GM19468 (cell line): Measurements from ENCODE around the gene TAS1R3.

ENCODE experiments used
- ATAC-seq: cut with Tn5 transposase; IDR thresholded peaks from one replicate; pipeline ENCODE4 v1.9.1; 2021; ENCODE audit warnings: mild to moderate bottlenecking, moderate library complexity, moderate number of reproducible peaks; ENCODE audit not compliant: unreplicated experiment; ENCODE audit errors: extremely low read depth

The TAS1R3 gene

DNA sequence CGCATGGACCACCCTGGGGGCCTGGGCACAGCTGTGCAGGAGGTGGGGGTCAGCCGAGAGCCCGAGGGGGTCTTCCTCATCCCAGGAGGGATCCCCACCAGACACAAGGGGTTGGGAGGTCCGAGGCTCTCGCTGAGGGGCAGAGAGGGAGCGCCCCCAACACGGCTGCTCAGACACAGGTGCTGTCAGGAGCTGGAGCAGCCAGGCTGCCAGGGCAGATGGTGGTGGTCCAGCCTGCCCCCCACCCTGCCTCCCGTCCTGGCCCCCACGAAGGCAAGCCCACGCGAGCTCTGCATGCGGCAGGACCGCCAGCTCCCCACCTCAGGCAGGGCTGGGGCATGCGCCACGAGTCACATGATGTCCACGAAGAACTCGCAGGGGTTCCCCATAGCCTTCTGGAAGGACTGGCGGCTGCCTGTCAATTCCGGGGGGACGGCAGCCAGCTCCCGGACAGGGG, 4.7 kb downstream of the TAS1R3 start:
- no peak for ATAC-seq

DNA sequence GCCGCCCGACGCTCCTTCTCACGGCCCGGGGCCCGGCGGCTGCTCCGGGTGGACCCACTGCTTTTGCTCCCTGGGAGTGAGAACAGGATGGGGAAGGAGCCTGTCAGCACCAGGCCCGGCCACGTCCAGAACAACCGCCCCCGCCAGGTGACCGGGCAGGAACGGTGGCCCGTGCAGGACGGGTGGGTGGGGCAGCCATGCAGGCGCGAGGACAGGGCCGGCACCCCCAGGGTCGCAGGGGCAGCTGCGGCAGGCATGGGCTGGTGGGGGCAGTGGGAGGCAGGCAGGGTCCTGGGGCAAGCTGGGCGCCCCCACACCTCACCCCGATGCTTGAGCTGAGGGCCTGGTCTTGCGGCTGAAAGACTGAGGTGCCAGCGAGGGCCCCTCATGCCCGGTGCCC, 5.4 kb downstream of the TAS1R3 start:
- ATAC-seq = no peak

DNA sequence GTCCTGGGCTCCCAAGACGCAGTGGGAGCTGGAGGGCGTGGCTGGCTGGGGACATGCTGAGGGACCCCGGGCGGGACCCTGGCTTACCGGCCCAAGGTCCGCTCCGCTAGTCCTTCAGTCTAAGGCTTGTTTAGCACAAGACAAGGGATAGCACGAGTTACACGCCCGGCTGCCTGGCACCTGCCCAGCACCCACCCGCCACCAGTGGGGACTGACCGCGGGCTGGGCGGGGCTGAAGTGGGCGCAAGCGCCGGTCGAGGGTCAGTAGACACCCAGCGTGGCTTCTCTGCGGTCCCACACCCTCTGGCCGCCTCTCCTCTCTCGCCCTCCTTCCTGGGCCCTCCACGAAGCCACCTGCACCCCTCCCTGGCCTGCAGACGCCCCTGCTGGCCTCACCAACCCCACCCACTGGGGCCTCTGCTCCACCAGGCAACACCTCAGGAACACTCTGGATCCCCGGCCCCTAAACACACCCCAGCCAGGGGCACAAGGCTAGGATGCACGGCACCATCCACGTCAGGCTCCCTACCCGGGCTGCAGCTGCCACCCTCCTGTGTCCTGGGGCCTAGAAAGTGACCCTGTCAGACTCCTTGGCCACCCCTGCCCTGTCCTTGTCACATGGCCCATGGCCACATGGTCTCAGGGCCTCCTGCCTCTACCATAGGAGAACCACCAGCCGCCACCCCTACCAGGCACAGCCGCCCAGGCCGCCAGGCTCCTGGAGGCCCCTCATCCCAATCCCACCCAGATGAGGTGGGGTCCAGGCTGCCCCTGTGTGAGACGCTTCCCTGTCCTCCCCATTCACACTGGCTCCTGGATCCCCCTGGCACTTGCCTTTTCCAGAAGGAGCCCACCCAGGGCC, 6.1 kb downstream of the TAS1R3 start:
- ATAC-seq = no peak

DNA sequence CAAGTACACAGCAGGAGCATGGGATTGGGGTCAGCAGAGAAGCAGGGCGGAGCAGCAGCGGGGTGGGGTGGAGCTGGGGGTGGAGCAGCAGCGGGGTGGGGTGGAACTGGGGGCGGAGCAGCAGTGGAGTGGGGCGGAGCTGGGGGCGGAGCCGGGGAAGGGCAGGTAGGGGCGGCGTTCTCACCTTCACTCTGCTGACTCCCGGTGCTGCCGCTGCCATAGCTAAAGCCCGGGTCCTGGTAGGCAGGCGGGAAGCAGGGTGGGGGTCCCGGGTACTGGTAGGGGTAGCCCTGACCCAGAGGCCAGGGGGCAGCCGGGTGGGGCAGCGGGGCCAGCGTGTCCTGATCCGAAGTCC, 6.7 kb downstream of the TAS1R3 start:
- ATAC-seq = no peak

DNA sequence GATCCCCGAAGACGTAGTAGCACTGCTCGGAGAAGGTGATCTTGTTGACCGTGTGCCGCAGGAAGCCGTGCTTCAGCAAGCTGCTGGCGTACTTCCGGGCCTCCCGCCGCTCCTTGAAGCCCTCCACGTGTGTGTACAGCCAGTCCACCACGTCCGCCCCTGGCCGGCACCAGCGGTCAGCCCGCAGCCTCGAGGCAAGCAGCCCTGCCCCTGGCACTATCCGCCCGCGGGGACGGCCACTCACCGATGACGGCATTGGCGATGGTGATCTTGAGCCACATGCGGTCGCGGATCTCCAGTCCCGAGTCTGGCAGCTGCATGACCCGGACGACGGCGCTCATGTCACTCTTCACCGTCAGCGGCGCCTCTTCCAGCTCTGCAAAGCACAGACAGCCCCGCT, 7.2 kb downstream of the TAS1R3 start:
- ATAC-seq = no peak

DNA sequence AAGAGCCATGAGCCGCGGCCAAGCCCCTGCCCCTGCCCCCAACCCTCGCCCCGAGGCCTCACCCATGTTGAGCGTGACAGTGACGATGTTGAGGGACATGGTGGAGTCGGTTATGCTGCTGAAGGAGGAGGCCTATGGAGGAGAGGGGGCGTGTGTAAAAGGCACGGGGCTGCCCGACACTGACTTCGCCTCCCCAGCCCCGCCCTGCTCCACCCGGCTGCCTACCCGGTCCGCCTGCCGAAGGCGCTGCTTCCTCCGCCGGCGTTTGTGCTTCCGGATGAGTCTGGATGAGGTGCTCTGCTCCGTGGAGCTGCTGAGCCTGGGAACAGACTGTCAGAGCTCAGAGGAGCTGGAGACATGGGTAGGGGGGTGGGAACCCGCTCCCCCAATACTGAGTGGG, 9.1 kb downstream of the TAS1R3 start:
- ATAC-seq = no peak

DNA sequence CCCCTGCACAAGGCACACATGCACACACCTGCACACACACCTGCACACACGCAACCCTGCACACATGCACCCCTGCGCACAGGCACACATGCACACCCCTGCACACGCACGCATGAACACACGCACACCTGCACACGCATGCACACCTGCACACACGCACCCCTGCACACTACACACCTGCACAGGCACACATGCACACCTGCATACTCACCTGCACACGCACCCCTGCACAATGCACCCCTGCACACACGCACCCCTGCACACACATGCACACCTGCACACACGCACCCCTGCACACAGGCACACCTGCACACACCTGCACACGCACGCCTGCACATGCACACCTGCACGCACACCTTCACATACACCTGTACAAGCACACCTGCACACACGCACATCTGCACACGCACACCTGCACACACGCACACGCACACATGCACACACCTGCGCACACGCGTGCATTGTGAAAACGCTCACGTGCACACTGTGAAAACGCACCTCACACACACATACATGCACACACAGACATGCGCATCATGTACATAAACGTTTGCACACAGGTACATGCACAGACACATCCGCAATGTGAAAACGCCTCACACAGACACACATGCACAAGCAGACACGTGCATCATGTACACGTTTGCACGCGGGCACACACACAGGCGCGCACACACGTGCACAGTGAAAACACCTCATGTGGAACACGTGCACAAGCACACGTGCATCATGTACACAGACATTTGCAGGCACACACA, 9.9 kb downstream of the TAS1R3 start:
- no peak for ATAC-seq

DNA sequence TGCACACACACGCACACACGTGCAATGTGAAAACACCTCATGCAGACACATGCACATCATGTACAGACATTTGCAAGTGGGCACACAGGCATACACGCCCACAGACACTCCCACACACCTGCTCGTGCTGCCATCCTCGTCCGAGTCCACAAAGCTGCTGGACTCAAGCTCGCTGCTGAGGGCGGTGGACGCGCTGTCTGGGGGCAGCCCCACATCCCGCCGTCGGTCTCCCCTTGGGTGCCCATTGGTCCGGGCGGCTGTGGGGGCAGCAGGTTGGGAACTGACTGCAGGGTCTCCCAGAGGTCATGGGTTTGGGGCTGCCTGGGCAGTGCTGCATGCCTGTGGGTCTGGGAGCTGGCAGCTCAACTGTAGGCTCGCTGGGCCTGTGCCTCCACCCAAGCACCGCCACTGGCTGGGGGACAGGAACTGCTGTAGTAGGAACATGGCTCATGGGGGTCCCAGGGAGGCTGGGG, 10.5 kb downstream of the TAS1R3 start:
- no peak for ATAC-seq

DNA sequence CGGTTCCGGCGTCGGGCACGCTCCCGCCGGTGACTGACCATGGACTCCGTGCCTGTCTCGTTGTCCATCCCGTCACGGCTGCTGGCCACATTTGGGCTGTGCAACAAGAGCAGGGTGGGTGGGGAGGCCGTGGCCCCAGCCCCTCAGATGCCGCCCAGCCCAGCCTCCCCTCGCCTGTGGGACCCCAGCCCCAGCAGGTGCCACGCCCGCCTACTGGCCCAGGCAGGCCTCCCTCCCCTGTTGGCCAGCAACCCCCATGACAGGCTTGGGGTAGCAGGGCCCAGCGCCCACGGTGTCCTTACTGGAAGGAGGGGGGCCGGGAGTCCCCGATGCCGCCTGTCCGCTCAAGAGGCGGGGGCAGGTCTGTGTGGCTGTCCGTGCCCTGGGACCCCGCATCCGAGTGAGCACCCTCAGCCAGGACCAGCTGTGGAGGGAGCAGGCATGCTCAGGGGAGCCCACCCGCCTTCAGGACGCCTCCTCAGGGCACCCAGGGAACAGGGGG, 11.0 kb downstream of the TAS1R3 start:
- no peak for ATAC-seq

DNA sequence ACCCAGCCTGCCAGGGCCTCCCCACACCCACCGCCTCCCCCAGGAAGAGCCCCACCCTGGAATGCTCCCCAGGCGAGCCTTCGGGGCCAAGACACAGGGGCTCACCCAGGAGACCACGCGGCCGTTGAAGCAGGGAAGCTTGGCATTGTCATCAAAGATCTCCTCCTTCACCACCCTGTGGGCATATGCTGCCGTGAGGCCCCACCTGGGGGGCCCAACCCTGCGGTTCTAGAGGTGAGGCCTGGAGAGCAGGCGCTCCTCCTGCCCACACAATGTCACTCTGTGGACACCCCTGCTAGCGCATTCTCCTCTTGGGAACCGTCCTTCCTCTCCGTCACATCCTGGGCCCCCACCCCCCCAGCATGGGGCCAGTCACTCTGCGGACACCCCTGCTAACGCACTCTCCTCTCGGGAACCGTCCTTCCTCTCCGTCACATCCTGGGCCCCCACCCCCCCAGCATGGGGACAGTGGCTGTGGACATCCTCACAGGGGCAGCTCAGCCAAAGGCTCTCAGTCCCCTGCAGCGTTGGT, 11.6 kb downstream of the TAS1R3 start:
- no peak for ATAC-seq

DNA sequence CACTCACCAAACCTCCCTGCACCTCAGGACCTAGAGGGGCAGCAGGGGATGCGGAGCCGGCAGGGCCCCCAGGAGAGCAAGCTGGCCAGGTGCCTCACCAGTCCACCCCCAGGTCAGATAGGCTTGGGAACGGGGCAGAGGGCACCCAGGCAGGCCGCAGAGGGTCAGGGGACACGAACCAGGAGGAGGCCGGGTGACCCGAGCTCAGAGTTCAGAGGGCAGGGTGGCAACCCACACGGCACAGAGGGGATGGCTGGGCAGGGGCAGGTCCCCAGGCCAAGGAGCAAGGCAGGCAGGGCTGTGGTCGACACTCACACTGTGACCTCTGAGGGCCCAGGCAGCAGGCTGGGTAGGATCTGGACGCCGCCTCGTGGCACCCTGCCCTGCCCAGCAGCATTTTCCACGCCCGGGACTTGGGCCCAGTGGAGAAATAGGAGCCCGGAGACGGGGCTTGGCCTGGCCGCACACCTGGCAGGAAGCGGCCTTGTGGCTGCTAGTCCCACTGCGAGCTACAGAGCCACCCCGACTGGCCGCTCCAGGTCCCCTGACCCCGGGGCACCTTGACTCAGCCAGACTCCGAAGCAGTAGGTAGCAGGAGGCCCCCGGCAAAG, 12.8 kb downstream of the TAS1R3 start:
- ATAC-seq = no peak

DNA sequence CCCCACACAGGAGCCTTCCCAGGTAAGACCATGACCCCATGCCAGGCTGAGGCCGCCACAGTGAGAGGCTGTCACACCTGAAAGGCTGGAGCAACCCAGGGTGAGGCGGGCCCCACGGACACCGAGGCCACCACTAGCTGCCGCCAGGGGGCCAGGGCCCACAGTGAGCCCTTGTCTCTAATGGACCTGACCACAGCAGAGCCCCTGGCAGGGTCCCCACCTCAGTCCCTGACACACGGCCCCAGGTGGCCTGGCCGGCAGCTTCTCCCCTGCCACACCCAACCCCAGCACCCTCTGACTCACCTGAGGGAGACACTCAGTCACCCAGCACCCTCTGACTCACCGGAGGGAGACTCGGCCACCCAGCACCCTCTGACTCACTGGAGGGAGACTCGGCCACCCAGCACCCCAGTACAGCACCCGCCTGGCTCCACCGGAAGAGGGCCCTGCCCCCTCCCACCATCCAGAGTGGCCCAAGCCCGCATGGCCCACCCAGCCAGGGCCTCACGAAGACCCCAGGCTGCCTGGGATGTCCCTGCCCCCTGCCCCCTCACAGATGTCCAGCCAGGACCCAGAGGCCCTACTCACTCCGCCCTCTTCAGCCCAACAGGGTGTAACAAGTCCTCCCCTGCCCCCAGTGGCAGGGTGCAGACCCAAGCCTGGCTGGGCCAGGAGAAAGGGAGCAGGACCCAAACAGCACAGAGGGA, 13.7 kb downstream of the TAS1R3 start:
- ATAC-seq = no peak

DNA sequence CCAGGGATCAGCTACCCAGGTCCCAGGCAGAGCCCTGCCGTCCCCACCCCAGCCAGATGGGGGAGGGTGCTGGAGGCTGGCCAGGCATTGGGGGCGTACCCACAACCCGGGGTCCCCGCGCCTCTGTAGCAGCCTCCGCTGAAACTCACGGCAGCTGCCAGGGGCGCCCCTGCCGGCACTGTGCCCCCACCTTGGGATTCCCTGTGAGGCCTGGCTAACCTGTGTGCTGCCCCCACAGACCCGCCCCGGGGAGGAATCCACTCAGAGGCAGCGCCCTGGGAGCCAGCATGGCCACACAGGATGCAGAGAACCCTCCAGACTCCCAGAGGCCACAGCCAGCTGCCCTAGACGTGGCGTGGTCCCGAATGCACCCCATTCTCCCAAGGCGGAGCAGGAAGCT, 14.3 kb downstream of the TAS1R3 start:
- no peak for ATAC-seq

DNA sequence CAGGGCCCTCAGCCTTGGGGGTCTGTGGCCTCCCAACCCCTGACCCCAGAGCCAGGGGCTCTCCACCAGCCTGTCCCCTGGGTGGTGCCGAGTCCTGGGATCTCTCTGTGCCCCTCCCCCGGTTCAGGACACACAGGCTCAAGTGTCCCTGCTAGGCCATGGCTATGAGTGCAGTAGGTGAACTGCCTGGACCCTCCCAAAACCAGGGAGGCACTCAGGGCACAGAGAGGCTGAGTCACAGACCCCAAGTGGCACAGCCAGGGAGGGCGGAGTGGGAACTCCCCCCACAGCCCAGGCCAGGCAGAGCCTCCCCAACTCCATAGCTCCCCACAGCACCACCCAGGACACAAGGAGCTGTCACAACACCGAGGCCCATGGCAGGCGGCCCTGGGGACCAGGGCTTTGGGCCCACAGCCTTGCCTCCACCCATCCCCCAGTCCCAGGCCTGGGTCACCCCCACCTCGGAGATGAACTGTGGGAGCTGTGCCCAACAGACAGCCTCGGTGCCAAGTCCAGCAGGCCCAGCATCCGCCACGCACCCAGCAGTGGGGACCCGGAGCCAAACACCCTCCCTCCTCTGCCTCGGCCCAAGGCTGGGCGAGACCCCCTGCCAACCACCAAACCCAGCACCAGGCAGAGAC, 14.9 kb downstream of the TAS1R3 start:
- no peak for ATAC-seq

DNA sequence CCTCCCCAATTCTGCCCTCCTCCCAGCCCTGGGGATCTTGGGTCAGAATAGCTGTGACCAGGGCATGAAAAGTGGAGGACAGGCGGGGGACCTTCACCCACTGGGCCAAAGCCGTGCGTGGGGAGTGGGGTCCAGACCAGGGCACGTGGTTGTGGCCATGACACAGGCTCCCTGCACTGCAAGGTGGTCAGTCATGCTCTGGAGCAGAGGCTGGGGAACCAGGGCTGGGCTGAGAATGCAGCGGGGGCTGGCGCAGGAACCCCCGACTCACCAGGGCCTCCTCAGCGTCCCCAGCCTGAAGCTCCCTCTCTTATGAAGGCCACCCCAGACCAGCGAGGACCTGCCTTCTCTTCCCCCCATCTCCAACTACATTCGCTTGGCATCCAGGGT, 15.4 kb downstream of the TAS1R3 start:
- ATAC-seq = no peak

DNA sequence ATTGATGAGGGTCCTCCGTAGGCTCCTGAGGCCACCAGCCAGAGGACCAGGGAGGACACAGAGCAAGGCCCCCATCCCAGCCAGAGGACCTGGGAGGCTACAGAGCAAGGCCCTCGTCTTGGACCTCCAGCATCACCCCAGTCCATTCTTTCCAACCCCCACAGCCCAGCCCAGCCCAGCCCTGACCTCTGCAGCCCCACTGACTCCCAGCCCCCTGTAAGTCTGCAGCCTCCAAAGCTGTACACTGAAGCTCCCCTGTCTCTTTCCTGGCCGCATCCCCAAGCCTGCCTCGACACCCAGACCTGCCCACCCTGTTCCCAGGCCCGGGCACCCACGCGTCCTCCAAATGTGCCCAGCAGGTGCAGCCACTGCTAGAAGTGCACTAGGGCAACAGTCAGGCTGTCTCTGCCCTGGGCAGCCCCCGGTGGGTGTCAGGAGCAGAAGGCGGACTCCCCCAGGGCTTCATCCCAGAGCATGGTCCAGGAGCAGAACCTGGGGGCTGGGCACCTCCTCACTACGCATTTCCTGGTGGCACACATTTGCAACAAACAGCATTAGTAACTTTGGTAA, 16.0 kb downstream of the TAS1R3 start:
- no peak for ATAC-seq

DNA sequence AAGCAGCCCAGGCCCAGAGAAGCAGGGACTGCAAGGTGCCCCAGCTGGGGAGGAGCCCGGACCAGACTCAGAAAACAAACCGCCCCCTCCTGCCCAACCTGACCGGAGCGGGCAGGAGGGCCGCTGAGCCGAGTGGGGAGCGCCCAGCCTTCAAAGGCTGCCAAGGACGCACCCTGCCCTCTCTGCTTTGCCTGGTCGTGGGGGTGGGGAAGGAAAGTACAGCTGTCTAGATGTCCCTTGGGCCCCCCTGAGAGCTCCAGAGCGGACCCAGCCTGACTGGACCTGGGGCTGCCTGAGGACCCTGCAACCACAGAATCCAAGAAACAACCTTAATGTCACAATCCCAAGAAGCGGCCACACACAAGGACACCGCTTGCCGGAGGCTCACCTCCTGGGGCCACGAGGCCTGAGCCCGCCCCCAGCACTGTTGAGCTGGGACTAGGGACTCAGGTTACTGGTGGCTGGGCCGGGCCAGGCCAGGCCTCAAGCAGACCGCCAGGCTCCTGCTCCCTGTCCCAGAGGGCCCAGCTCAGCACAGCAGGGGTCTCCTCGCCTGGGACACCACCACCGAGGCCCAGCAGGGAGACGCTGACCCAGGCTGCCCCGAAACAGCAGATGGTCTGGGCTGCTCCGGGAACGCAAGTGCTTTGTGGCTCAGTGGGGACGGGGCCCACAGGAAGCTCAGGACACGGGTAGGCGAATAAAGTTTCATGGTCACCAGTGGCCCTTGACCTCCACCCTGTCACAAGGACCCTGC, 16.8 kb downstream of the TAS1R3 start:
- no peak for ATAC-seq

DNA sequence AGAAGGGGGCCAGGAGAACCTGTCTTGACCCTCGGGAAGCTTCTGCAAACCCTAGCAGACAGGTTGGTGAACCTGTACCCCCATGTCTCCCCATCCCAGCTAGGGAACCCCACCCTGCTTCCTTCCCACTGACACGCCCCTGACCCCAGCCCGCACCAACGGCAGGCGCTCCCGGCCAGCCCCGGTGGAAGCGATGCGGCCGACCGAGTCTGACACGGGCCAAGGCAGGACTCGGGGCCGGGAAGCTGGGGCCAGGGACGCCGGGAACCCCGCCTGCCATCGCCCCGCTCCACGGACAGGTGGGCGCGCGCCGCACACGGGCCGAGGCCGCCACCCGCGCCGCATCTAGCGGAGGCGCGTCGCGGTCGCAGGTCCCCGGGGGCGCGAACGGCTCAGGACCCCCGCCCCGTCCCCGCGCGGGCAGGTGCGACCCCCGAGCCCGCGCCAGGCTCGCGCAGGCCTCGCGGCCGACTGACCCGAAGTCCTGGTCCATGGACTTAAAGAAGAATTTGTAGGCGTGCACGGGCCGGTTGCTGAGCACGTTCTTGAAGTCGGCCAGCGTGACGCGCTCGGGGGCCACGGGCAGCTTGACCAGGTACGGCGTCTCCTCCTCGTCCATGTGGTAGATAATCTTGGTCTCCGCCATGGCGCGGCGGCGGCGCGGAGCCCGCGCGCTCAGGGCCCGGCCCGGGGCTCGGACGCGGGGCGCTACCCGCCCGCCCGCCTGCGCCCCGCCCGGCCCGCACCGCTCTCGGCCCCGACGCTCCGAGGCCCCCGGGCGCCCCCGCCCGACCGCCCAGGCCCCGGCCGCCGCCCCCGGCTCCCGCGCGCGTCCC, 17.6 kb downstream of the TAS1R3 start:
- ATAC-seq = no peak
